Amniotic epithelial cell (primary cell): Measurements from ENCODE around the gene RPTOR.

Experiments
- DNase-seq: peaks from one replicate; pipeline ENCODE4 v3.0.0-alpha.2; 2010; ENCODE audit warnings: low read depth

Gene RPTOR

GRCh38 chr17:80766290-80766855 lies 221.7 kb downstream of the RPTOR start:
- no peak for DNase-seq

- no peak for DNase-seq
Measured at GRCh38 chr17:80768389-80768788, 223.8 kb downstream of the RPTOR start.

GRCh38 chr17:80768936-80769335 lies 224.3 kb downstream of the RPTOR start:
- DNase-seq, result no peak

GRCh38 chr17:80769516-80769915 lies 224.9 kb downstream of the RPTOR start:
- no peak for DNase-seq

- no peak for DNase-seq
Measured at GRCh38 chr17:80769936-80770625, 225.4 kb downstream of the RPTOR start.

- no peak for DNase-seq
Measured at GRCh38 chr17:80770881-80771611, 226.4 kb downstream of the RPTOR start.

- no peak for DNase-seq
Measured at GRCh38 chr17:80771612-80772005, 227.0 kb downstream of the RPTOR start.

GRCh38 chr17:80772906-80773242 lies 228.2 kb downstream of the RPTOR start:
- no peak for DNase-seq

- peak; percentile 13 for DNase-seq
Measured at GRCh38 chr17:80773243-80773991, 228.8 kb downstream of the RPTOR start.

GRCh38 chr17:80774146-80774545 lies 229.5 kb downstream of the RPTOR start:
- DNase-seq, result no peak

GRCh38 chr17:80774643-80775281 lies 230.1 kb downstream of the RPTOR start:
- no peak for DNase-seq

GRCh38 chr17:80775863-80776262 lies 231.2 kb downstream of the RPTOR start:
- DNase-seq, result no peak

- no peak for DNase-seq
Measured at GRCh38 chr17:80777274-80777673, 232.6 kb downstream of the RPTOR start.

GRCh38 chr17:80778716-80779115 lies 234.1 kb downstream of the RPTOR start:
- DNase-seq, result no peak

GRCh38 chr17:80779336-80779735 lies 234.7 kb downstream of the RPTOR start:
- DNase-seq, result no peak

GRCh38 chr17:80779961-80780380 lies 235.3 kb downstream of the RPTOR start:
- DNase-seq, result peak; percentile 96

- no peak for DNase-seq
Measured at GRCh38 chr17:80780381-80781198, 236.0 kb downstream of the RPTOR start.

- DNase-seq, result no peak
Measured at GRCh38 chr17:80781211-80781610, 236.6 kb downstream of the RPTOR start.

GRCh38 chr17:80781807-80782277 lies 237.2 kb downstream of the RPTOR start:
- no peak for DNase-seq

GRCh38 chr17:80782536-80783427 lies 238.1 kb downstream of the RPTOR start:
- DNase-seq, result peak; percentile 70
